K562 (cell line): ENCODE results near the gene ATP12A. TPM values are rescaled to one million over a fixed set of nuclear protein-coding genes. Genes with fewer than 3 reads are reported as not detected.
A peak's percentile ranks its signal among the peaks of the same experiment; 100 is the strongest.

Experiments used
- ATAC-seq: fragments of 200-7000 bp; cut with Tn5 transposase; 3 replicates; pipeline ENCODE4 v1.9.1; 2020; ENCODE audit warnings: moderate library complexity
- BruUV-seq: library from RNA; stranded (reverse); fragments of 400-500 nt; replicated peaks from 2 replicates; lab custom pipeline; 2021; lab: Mats Ljungman, UMichigan
- CTCF ChIA-PET: fragments of 300-600 bp; formaldehyde crosslinking; extraction: SDS; loops from one replicate; lab custom pipeline; 2021; ENCODE audit warnings: low intra/inter-chr PET ratio; lab: Yijun Ruan, JAX
- POLR2A ChIA-PET: fragments of 300-600, 350-650 bp; sonication (Branson Sonifier 250); formaldehyde crosslinking; extraction: SDS; loops from one replicate; lab custom pipeline; 2021; ENCODE audit warnings: antibody characterized with exemption, inconsistent platforms; lab: Yijun Ruan, JAX
- DNase-seq, 4 experiments: peaks; one replicate each; pipeline versions ENCODE4 v3.0.0 to v3.0.0-alpha.2; 2011 to 2018; ENCODE audit warnings: low spot score in 3 of 4, mixed read lengths in 3 of 4; ENCODE audit errors: extremely low read depth in 1 of 4
- FAIRE-seq: peaks from 2 replicates; lab custom pipeline; 2011; peaks lifted over from hg19 to GRCh38; lab: Jason Lieb, UNC
- H2AFZ ChIP-seq: 2 replicates; pipeline ENCODE4 v1.6.0; 2011; ENCODE audit warnings: low read depth, low read length, control low read depth, inconsistent platforms
- H3K27ac ChIP-seq: fragments of 200-600 bp; 3 replicates; pipeline ENCODE4 v1.8.0; 2011; ENCODE audit warnings: low read depth, mild to moderate bottlenecking, control low read depth, inconsistent platforms, low read length, moderate library complexity, mixed read lengths; ENCODE audit errors: extremely low read depth
- H3K27me3 ChIP-seq, 2 experiments: fragments of 300-600 bp in 1 of 2; 2 replicates in 1 of 2; 3 replicates in 1 of 2; pipeline versions ENCODE4 v1.6.0 to v1.8.0; 2011; ENCODE audit warnings: inconsistent platforms in 2 of 2, low read length in 2 of 2, mild to moderate bottlenecking in 1 of 2, mixed read lengths in 1 of 2, moderate library complexity in 1 of 2; ENCODE audit not compliant: control insufficient read depth in 2 of 2, insufficient read depth in 2 of 2
- H3K36me3 ChIP-seq: fragments of 300-600 bp; 3 replicates; pipeline ENCODE4 v1.8.0; 2011; ENCODE audit warnings: mild to moderate bottlenecking, low read length, inconsistent platforms; ENCODE audit not compliant: control insufficient read depth, insufficient read depth
- H3K4me1 ChIP-seq, 2 experiments: fragments of 200-600 bp in 1 of 2; replicated peaks in 1 of 2; 2 replicates in 1 of 2; 3 replicates in 1 of 2; pipeline versions ENCODE4 v1.5.1 to v1.8.0; 2011; ENCODE audit warnings: inconsistent platforms in 2 of 2, low read length in 2 of 2, mild to moderate bottlenecking in 1 of 2, mixed read lengths in 1 of 2, moderate library complexity in 1 of 2; ENCODE audit not compliant: control insufficient read depth in 2 of 2, insufficient read depth in 2 of 2
- H3K4me2 ChIP-seq: 2 replicates; pipeline ENCODE4 v1.6.1; 2011; ENCODE audit warnings: low read length, control low read depth, inconsistent platforms, mixed read lengths; ENCODE audit not compliant: insufficient read depth
- H3K4me3 ChIP-seq: fragments of 200-600 bp; sonication (generic), shearing (Covaris generic); 2 replicates; pipeline ENCODE4 v1.5.1; 2016; ENCODE audit warnings: control low read depth, inconsistent platforms
- H3K79me2 ChIP-seq: fragments of 200-600 bp; 3 replicates; pipeline ENCODE4 v1.8.0; 2011; ENCODE audit warnings: low read length, inconsistent platforms; ENCODE audit not compliant: control insufficient read depth, insufficient read depth
- H3K9ac ChIP-seq, 2 experiments: 2 replicates each; pipeline versions ENCODE4 v1.6.0 to v1.6.1; 2011; ENCODE audit warnings: low read depth in 2 of 2, low read length in 2 of 2, control low read depth in 1 of 2, inconsistent platforms in 1 of 2, mild to moderate bottlenecking in 1 of 2, mixed read lengths in 1 of 2; ENCODE audit not compliant: insufficient read depth in 1 of 2
- H3K9me1 ChIP-seq: one replicate; pipeline ENCODE4 v1.6.0; 2011; ENCODE audit warnings: inconsistent platforms, mild to moderate bottlenecking, low read length, moderate library complexity; ENCODE audit not compliant: control insufficient read depth, insufficient read depth
- H3K9me3 ChIP-seq: replicated peaks from 2 replicates; pipeline ENCODE4 v1.5.1; 2011; ENCODE audit warnings: low read depth, low read length, inconsistent platforms; ENCODE audit not compliant: control insufficient read depth, insufficient read depth
- H4K20me1 ChIP-seq: replicated peaks from 2 replicates; pipeline ENCODE4 v1.6.1; 2011; ENCODE audit warnings: low read length, inconsistent platforms, mixed read lengths; ENCODE audit not compliant: control insufficient read depth, insufficient read depth
- HNRNPLL ChIP-seq: fragments of 200-400 bp; formaldehyde crosslinking; IDR thresholded peaks from 2 replicates; pipeline ENCODE4 v1.6.1; 2017; ENCODE audit warnings: low read length, low read depth, mild to moderate bottlenecking; ENCODE audit not compliant: poor library complexity, severe bottlenecking
- TGIF2 ChIP-seq: sonication (generic); formaldehyde crosslinking; IDR thresholded peaks from 2 replicates; pipeline ENCODE4 v1.8.1; 2022; ENCODE audit warnings: mild to moderate bottlenecking, missing genetic modification reagents, moderate library complexity
- WGBS: fragments of 100-300 bp; shearing (Covaris generic); methylation state at CpG from one replicate; pipeline ENCODE4 v1.1.6; 2016; ENCODE audit warnings: low coverage, mixed read lengths; ENCODE audit not compliant: insufficient coverage; ENCODE audit errors: missing lambda C conversion rate; 5-methylcytosine and 5-hydroxymethylcytosine counted together
- in situ Hi-C: fragments of 300-500 bp; cut with MboI; formaldehyde crosslinking; loops from 4 replicates; pipeline ENCODE4 v1.15.0; 2018; ENCODE audit warnings: inconsistent platforms, mixed read lengths
- intact Hi-C: fragments of 100-400 bp; cut with micrococcal nuclease; formaldehyde crosslinking; loops from 2 replicates; pipeline ENCODE4 v1.14.2; 2022
- polyA plus RNA-seq, 8 experiments: library from polyadenylated mRNA; depleted of rRNA in 4 of 8; stranded (reverse) in 5 of 8; unstranded in 3 of 8; fragments of >200 nt; fragmentation: Nextera tagmentation in 2 of 8; fragmentation: Illumina TruSeq in 1 of 8; extraction: Ambion mirVana in 2 of 8; extraction: Trizol in 1 of 8; gene quantifications; 2 replicates each; pipeline versions ENCODE4 v1.2.1 to v1.2.3, GENCODE V29; 2011 to 2014; ENCODE audit warnings: inconsistent platforms in 1 of 8, missing spikeins in 1 of 8
- total RNA-seq, 7 experiments: library from RNA; depleted of rRNA in 6 of 7; stranded (reverse); fragments of >200 nt in 6 of 7; fragmentation: Illumina TruSeq in 2 of 7; extraction: Trizol in 2 of 7; gene quantifications; 2 replicates each; pipeline versions ENCODE4 v1.2.1 to v1.2.3, GENCODE V29; 2011 to 2021; ENCODE audit warnings: low replicate concordance in 1 of 7
- TF ChIP-seq, protein P1 (sequence below), 2 experiments: fragments of 450-650 bp in 1 of 2; sonication (generic) in 1 of 2; formaldehyde crosslinking in 1 of 2; IDR thresholded peaks in 1 of 2; conservative IDR thresholded peaks in 1 of 2; 2 replicates each; pipeline versions ENCODE4 v1.6.1 to v1.8.1; 2016 to 2023; ENCODE audit warnings: mild to moderate bottlenecking in 2 of 2, moderate library complexity in 2 of 2, inconsistent platforms in 1 of 2, missing genetic modification reagents in 1 of 2

The ATP12A gene
- total and polyA plus RNA-seq, 9 of the 15 experiments (the other 6 are each of a cell fraction or from before 2014, with no cell fraction given): not detected

DNA sequence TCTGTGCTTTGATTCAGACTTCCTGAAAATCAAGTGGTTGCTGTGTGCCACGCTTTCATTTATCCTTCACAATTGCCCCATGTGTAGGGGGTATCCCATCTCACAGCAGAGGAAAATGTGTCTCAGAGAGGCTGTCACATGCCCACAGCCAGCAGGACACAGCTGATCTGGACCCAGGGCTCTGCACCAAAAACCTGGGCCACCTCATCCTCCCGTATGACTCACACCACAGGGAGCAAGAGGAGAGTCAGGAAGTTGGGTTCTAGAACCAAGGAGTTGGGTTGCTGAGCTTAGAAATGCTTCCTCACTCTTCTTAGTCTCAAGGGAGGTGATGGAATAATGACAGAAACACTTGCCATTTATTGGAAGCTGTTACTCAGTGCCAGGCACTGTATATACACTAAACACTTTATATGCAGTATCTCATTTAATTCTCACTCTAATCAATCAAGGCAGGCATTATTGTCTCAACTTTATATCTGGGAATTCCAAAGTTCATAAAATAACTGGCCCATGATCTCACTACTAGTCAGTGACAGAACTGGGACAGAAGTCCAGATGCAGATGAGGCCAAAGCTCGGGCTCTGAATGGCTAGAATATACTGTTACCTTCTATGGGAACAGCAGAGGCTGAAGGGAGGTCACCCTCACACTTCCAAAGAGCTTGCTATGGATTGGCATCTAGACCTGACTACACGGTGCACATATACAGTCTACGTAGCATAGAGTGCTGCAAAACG, 47.7 kb upstream of the ATP12A start:
- BruUV-seq: no TSS peak
- no peak overlapping the region for H3K4me3 ChIP-seq
- 7% methylated on average over 6 of the region's 6 CpGs for WGBS
- ATAC-seq (no peak), FAIRE-seq (no peak), DNase-seq (no peak)
- in situ Hi-C loops (no loop called here), intact Hi-C loops (no loop called here)
- H3K79me2 ChIP-seq: no peaks in the 10 kb centered on the region
- no peak overlapping the region for H3K9ac ChIP-seq
- no peaks in the 10 kb centered on the region for H4K20me1 ChIP-seq
- H3K9me1 ChIP-seq: no peaks in the 10 kb centered on the region
- POLR2A ChIA-PET: no interaction called here
- H3K9me3 ChIP-seq: no peaks in the 10 kb centered on the region
- H3K36me3 ChIP-seq: no peaks in the 10 kb centered on the region
- TF ChIP-seq TGIF2: no peak
- TF ChIP-seq, protein P1, sequence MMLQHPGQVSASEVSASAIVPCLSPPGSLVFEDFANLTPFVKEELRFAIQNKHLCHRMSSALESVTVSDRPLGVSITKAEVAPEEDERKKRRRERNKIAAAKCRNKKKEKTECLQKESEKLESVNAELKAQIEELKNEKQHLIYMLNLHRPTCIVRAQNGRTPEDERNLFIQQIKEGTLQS (IDR thresholded peaks at IDR 0.05): peak; percentile 21; the same call in 1 of the 2 replicates
- TF ChIP-seq, protein P1 (CRISPR knock-in tag; conservative IDR thresholded peaks at IDR 0.05): no peak
- H2AFZ ChIP-seq: no peak overlapping the region
- H3K4me2 ChIP-seq: no peak overlapping the region
- CTCF ChIA-PET: no interaction called here
- H3K27ac ChIP-seq: no peak overlapping the region
- peaks cover 0 to 6% of the 10 kb centered on the region in 2 experiments; a peak in 1 of 5 replicates for H3K27me3 ChIP-seq
- H3K4me1 ChIP-seq: peaks cover 0 to 3% of the 10 kb centered on the region in 2 experiments; a peak in 1 of 5 replicates

DNA sequence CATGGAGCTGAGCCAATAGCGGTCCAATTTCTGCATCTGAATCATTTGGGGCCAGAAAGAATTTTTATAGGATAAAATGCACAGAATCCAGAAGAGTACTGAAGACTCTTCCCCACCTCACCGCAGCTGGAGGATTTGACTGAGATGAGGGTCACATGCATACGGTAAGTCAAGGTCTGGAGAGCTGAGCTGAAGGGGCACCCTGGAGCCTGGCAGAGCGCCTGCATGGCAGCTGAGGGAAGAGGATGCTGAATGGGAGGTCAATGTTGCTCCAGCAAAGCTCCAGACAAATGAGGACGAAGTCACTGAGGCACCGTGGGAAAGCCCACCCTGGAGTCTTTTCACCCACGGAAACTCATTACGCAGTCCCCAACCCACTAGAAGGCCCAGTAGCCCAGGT, 43.4 kb upstream of the ATP12A start:
- no peak overlapping the region for H3K9ac ChIP-seq
- H3K27ac ChIP-seq: no peak overlapping the region
- H3K9me1 ChIP-seq: no peaks in the 10 kb centered on the region
- no peak overlapping the region for H3K4me2 ChIP-seq
- WGBS: 4% methylated on average over 6 of the region's 8 CpGs
- intact Hi-C loops (no loop called here), in situ Hi-C loops (no loop called here)
- H3K4me3 ChIP-seq: no peak overlapping the region
- no TSS peak for BruUV-seq
- POLR2A ChIA-PET: interaction anchor here (0.5 kb wide), 1 partner anchor 1146 kb away, joined by 3 read pairs; no protein-coding TSS in a partner anchor
- TF ChIP-seq HNRNPLL: no peak
- TF ChIP-seq, all 486 proteins: peak for 0
- Histone ChIP-seq H3K79me2 (no peaks in the 10 kb centered on the region), H3K27me3 (peaks cover 0 to 6% of the 10 kb centered on the region in 2 experiments; a peak in 1 of 5 replicates), H3K9me3 (no peaks in the 10 kb centered on the region), H3K36me3 (no peaks in the 10 kb centered on the region), H4K20me1 (no peaks in the 10 kb centered on the region), H3K4me1 (0 out of 5 replicates have a peak, but pooled peaks cover 0 to 4% of the 10 kb centered on the region in 2 experiments), H2AFZ (no peak overlapping the region)
- ATAC-seq (no peak), FAIRE-seq (no peak), DNase-seq (no peak)
- CTCF ChIA-PET: no interaction called here
